ENCODE data around the gene RUVBL1.
A peak's percentile ranks its signal among the peaks of the same experiment; 100 is the strongest.

Gene RUVBL1

DNA sequence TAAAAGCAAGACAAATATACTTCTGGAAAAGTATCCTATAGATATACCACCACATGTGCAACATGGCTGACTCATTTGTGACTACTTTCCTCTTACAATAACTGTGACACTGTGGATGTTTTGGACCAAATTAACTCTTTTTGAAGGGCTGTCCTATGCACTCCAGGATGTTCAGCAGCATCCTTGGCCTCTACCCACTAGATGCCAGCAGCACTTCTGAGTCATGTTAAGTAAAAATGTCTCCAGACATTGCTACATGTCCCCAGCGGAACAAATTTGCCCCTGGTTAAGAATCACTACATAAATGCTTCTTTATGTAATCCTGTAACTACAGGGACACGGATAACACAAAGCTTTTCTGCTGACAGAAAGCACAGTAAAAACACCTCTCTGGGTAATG, 32.0 kb downstream of the RUVBL1 start:
- DNase-seq: no peak
- in situ Hi-C loops (cut with MboI; ENCODE audit: low pct_unique_long_range_greater_than_20kb, low sequenced_read_pairs): no loop called here

DNA sequence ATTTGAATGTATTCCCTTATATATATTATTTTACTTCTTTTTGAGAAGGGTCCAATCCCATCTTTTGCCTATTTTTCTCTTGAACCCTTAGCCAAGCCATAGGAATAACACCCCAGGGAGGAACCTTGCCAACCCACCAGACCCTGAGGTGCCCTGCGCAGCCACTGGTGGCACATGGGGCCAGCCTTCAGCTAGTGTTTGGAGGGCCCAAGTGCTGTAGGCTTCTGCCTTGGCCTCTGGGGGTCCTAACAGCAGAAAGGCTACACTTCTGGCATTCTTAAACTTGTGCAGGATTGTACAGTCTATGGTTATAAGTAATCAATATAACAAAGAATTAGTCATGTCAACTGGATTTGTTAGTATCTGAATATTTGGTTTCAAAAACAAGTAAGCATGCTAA, 34.5 kb downstream of the RUVBL1 start:
- in situ Hi-C loops (cut with MboI; ENCODE audit: low pct_unique_long_range_greater_than_20kb, low sequenced_read_pairs): no loop called here
- no peak for DNase-seq

- in situ Hi-C loops (cut with MboI; ENCODE audit: low pct_unique_long_range_greater_than_20kb, low sequenced_read_pairs): no loop called here
- DNase-seq: no peak
These were observed 39.0 kb downstream of the RUVBL1 start for GRCh38 chr3:128084675-128085021.

- no peak for DNase-seq
- in situ Hi-C loops (cut with MboI; ENCODE audit: low pct_unique_long_range_greater_than_20kb, low sequenced_read_pairs): no loop called here
These were observed 39.5 kb downstream of the RUVBL1 start for GRCh38 chr3:128083980-128084674.

- in situ Hi-C loops (cut with MboI; ENCODE audit: low pct_unique_long_range_greater_than_20kb, low sequenced_read_pairs): no loop called here
- DNase-seq: no peak
These were observed 40.2 kb downstream of the RUVBL1 start for GRCh38 chr3:128083396-128083795.

DNA sequence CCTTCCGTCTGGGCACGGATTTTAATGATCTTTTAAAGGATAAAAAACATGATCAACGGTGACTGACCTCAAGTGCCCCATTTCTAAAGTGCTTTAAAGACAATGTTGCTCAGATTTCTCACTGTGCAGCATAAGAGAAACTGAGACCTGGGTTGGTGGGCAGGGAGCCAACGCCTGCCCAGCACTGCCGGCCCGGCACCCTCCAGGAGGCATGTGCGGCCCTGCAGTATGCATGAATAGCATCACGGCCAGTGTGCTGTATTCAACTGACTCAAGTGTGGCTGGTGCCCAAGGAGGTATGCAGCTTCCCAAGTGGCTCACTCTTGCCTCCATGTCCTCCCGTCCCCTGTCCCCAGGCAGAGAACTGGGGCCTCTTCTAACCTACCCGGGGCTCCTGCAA, 41.1 kb downstream of the RUVBL1 start:
- in situ Hi-C loops (cut with MboI; ENCODE audit: low pct_unique_long_range_greater_than_20kb, low sequenced_read_pairs): no loop called here

DNA sequence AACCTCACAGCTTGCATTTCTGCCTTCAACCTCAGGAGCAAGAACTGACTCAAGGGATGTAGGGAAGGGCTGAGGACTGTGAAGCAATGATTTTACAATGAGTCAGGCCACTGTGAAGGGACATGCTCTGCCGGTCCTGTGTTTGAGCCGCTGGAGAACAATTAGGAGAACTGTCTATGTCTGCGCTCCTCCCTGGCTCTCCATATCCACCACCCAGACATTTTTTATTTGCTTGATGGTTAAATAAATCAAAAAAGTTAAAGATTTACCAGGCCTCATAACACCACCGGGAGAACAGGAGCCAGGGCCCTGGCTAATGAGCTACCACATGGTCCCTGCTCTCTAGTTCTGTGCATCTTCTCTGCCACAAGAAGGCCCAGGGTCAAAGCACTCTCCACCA, 41.8 kb downstream of the RUVBL1 start:
- in situ Hi-C loops (cut with MboI; ENCODE audit: low pct_unique_long_range_greater_than_20kb, low sequenced_read_pairs): no loop called here
- DNase-seq: no peak

More for the DNA sequence above, 41.1 kb downstream of the RUVBL1 start:
- no peak for DNase-seq

GRCh38 chr3:128081226-128081625, 42.4 kb downstream of the RUVBL1 start:
- DNase-seq: no peak
- in situ Hi-C loops (cut with MboI; ENCODE audit: low pct_unique_long_range_greater_than_20kb, low sequenced_read_pairs): no loop called here

- in situ Hi-C loops (cut with MboI; ENCODE audit: low pct_unique_long_range_greater_than_20kb, low sequenced_read_pairs): no loop called here
- no peak for DNase-seq
These were observed 43.1 kb downstream of the RUVBL1 start for GRCh38 chr3:128080323-128081080.

GRCh38 chr3:128079823-128080222, 43.8 kb downstream of the RUVBL1 start:
- DNase-seq: no peak
- in situ Hi-C loops (cut with MboI; ENCODE audit: low pct_unique_long_range_greater_than_20kb, low sequenced_read_pairs): no loop called here

DNA sequence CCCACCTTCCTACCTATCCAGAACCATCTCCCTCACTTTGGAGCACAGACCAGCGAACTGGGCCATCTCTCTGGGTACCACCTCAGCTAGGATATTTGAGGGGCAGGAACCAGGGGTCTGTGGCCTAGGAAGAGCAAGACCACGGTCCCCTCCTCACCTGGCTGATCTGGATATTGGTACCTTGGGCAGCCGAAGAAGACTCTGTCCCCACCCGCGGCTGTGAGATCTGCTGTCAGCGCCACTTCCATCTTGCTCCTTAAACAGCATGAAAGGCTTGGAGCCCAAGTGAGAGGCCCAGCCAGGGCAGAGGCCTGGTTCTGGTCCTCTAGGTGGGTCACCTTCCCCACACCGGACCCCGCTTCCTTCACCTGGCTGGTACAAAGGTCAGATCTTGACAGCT, 44.7 kb downstream of the RUVBL1 start:
- DNase-seq: no peak
- in situ Hi-C loops (cut with MboI; ENCODE audit: low pct_unique_long_range_greater_than_20kb, low sequenced_read_pairs): no loop called here

DNA sequence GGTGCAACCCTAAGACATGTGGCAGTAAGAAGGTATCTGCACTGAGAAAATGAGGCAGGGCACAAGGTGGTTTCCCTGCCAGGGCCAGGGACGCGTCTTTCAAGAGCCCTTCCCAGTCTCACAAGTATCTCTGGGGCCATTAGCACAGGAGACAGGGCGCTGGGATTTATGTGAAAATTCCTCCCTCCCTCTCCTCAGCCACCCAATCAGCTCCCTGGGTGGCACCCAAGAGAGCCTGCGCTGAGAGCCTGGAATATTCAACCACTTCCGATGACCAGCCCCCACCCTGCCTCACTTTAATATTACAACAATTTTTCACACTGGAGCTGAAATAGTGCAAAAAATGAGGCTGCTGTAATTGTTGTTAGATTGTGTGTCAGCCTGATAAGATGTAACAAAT, 45.3 kb downstream of the RUVBL1 start:
- in situ Hi-C loops (cut with MboI; ENCODE audit: low pct_unique_long_range_greater_than_20kb, low sequenced_read_pairs): no loop called here

GRCh38 chr3:128077665-128078064, 45.9 kb downstream of the RUVBL1 start:
- in situ Hi-C loops (cut with MboI; ENCODE audit: low pct_unique_long_range_greater_than_20kb, low sequenced_read_pairs): no loop called here
- DNase-seq: no peak

More for the DNA sequence above, 45.3 kb downstream of the RUVBL1 start:
- no peak for DNase-seq

GRCh38 chr3:128077202-128077624, 46.4 kb downstream of the RUVBL1 start:
- in situ Hi-C loops (cut with MboI; ENCODE audit: low pct_unique_long_range_greater_than_20kb, low sequenced_read_pairs): no loop called here
- peak; percentile 62 for DNase-seq

DNA sequence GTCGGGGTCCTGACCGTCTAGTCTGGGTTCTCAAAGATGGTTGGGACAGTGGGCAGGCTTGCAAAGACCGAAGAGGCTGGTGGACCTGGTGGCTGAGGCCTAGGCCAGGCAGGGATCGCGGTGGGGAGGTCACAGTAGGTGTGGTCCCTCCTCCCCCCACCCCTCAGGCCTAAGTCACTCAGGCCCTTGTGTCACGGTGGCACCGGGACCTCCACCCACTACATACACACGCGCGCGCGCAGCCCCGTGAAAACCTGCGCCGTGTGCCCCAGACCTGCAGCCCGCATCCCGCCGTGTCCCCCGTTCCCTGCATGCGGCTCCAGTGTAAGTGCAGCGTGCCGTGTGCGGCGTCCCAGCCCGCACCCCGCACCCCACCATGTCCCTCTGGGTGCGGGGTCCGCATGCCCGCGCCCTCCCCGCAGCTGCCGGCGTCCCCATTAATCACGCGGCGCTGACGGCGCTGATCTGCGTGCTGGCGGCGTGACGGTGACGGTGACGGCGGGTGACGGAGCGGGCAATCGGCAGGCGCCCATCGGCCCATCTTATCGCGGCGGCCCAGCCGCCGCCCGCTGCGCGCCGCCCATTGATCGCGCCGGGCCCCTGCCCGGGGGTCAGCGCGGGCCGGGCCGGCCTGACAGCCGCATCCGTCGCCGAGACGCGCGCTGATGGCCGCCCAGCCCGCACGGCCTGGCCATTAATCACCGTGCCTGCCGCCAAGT, 47.0 kb downstream of the RUVBL1 start:
- in situ Hi-C loops (cut with MboI; ENCODE audit: low pct_unique_long_range_greater_than_20kb, low sequenced_read_pairs): no loop called here

DNA sequence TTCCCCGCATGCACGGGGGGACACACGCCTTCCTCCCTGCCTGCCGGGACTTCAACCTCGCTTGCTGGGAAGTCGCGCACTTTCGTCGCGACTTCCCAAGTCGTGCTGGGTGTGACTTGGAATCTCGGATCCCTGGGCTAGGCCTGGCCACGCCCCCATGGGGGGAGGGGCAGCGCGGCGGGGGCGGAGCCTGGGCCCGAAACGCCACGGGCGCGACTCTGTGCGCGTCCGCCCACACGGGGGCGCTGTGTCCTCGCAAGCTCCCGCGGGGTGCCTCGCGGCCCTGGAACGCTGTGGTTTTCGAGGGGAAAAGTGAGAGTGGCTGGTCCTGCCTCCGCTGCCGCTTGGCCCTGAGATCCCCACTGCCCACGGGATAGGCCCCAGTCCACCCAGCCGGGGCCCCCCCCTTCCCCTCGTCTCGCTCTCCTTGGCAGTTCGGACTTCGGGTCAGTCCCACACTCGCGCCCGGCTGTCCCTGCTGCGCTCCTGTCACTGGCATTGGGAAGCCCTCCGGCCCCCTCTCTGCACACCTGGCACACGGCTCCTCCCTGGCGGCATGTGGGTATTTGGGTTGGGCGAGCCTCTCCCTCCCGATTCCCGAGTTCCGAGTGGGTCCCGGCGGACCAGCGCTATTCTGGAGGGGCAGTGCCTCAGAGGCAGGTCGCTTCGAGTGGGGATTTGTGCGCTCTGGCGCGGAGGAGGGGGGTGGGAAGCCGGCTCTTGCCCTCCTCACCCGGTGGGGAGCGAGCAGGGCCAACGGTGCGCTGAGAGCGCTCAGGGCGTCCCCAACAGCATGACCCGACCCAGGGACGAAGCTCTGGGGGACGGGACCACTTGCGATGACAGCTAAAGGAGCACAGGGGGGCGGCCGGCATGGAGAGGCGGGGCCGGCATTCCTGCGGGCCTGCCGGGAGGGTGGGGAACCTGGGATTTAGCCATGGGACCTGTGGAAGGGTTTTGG, 47.8 kb downstream of the RUVBL1 start:
- DNase-seq: no peak
- in situ Hi-C loops (cut with MboI; ENCODE audit: low pct_unique_long_range_greater_than_20kb, low sequenced_read_pairs): no loop called here

More for the DNA sequence above, 47.0 kb downstream of the RUVBL1 start:
- DNase-seq: no peak

DNA sequence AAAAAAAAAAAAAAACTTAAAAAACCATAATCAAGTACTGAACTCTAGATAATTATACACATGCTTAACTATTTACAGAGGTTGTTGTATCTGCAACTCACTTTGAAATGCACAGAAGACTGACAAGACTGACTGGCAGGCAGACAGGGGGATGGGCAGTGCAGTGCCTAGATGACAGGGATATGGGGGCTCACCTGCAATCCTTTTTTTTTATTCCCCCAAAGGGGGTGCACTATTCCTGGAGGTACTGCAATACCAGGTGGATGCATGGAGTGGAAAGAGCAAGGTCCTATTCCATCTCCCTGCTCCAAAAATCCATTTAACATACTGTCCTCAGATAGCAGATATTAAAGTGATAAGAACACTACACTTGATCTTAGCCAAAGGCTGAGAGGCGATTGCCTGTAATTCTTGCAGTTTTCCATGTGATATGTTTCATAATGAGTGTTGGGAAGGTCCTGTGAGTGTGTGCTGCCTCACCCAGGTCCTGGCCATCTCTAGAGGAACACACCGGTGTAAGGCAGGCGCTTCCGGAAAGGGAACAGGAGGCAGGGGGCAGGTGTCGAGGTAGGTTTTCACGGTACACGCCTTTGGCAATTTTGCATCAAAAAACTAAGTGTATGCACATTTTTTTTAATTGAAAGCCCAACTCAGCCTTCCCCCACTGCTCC, 48.6 kb downstream of the RUVBL1 start:
- in situ Hi-C loops (cut with MboI; ENCODE audit: low pct_unique_long_range_greater_than_20kb, low sequenced_read_pairs): no loop called here
- DNase-seq: no peak

GRCh38 chr3:128073807-128074206, 49.8 kb downstream of the RUVBL1 start:
- DNase-seq: no peak
- in situ Hi-C loops (cut with MboI; ENCODE audit: low pct_unique_long_range_greater_than_20kb, low sequenced_read_pairs): no loop called here
